ENCODE measurements around the gene RPIA. TPM values are rescaled to one million over a fixed set of nuclear protein-coding genes. Genes with fewer than 3 reads are reported as not detected.

RPIA gene
- total RNA-seq, 1 donor from 2014 or later, result 30.8 TPM

DNA sequence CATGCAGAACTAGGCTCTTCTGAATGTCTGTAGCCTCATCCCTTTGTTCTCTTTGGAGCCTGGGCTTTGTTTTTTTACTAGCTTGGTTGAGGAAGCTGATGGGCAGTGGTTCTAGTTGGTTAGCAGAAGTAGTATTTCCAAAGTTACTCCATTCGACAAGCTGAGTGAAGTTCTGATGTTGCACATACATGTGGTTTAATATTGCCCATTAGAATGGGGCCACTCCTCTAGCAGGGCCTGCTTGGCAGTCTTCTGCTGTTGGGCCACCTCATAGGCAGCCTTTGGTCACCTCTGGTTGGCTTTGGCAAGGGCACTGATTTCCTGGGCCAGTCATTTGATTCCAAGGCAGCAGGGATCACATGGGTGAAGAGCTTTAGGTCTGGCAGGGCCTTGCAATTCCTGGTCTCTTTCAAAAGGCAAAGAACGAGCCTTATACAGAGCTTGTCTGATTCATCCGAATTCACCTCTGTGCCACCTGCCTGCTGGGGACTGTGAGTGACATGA lies 2.5 kb downstream of the RPIA start:
- Mint-ChIP-seq H3K9me3 (peaks cover 19% of the 10 kb centered on the region), H3K4me1 (peaks cover 38% of the 10 kb centered on the region), H3K27me3 (ENCODE audit: low read depth) (no peaks in the 10 kb centered on the region), H3K27ac (ENCODE audit: unreplicated experiment) (no peak overlapping the region), H3K36me3 (ENCODE audit: low read depth) (peaks cover 17% of the 10 kb centered on the region), H3K4me3 (peak overlapping the region; percentile 61)
- DNase-seq (ENCODE audit: low read depth, low spot score), result no peak
- TF ChIP-seq, protein P1, sequence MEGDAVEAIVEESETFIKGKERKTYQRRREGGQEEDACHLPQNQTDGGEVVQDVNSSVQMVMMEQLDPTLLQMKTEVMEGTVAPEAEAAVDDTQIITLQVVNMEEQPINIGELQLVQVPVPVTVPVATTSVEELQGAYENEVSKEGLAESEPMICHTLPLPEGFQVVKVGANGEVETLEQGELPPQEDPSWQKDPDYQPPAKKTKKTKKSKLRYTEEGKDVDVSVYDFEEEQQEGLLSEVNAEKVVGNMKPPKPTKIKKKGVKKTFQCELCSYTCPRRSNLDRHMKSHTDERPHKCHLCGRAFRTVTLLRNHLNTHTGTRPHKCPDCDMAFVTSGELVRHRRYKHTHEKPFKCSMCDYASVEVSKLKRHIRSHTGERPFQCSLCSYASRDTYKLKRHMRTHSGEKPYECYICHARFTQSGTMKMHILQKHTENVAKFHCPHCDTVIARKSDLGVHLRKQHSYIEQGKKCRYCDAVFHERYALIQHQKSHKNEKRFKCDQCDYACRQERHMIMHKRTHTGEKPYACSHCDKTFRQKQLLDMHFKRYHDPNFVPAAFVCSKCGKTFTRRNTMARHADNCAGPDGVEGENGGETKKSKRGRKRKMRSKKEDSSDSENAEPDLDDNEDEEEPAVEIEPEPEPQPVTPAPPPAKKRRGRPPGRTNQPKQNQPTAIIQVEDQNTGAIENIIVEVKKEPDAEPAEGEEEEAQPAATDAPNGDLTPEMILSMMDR (conservative IDR thresholded peaks at IDR 0.05), result no peak

DNA sequence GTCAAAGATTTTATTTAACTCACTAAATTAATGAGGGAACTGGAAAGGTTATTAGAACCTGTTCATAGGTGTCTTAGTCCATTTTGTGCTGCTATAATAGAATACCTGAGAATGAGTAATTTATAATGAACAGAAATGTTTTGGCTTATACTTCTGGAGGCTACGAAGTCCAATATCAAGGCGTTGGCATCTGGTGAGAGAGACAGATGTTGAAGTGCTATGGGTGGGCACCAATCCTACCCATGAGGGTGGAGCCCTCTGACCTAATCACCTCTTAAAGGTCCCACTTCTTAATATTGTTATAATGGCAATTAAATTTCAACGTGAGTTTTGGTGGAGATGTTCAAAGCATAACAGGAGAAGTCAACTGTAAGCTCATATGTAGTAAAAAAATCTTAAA lies 5.1 kb downstream of the RPIA start:
- Mint-ChIP-seq H3K36me3 (ENCODE audit: low read depth) (peaks cover 10% of the 10 kb centered on the region), H3K27me3 (ENCODE audit: low read depth) (no peaks in the 10 kb centered on the region), H3K9me3 (no peaks in the 10 kb centered on the region), H3K4me3 (no peak overlapping the region), H3K4me1 (peaks cover 17% of the 10 kb centered on the region), H3K27ac (ENCODE audit: unreplicated experiment) (no peak overlapping the region)
- TF ChIP-seq, protein P1 (conservative IDR thresholded peaks at IDR 0.05), result no peak
- no peak for DNase-seq (ENCODE audit: low read depth, low spot score)

DNA sequence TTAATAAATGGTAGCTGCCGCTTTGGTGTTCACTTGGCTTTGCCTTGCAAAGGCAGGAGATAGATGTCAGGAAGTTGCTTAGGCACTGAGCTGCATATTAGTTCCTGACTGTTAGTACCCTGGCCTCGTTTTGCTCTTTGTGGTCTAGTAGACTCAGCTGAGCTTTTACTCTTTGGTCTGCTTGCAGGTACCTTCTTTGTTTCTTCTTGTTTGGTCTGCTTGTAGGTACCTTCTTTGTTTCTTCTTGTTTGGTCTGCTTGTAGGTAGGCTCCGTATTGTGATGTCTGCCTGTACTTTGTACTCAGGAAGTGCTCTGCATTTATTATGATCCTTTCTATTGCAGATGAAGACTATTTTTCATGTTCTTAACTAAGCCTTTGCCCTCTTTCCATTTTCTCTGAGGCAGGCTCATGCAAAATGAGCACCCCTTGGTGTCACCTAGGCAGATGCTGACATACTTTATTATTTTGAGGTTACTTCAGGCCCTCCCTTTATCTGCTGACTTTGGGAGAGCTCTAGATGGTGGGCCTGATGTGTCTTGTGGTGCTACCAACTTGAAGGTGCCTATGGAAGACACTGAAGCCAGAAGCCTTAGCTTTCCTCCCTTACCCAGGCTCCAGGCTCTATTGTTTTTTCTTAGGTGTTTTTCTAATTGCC lies 6.0 kb downstream of the RPIA start:
- peaks cover 18% of the 10 kb centered on the region for H3K36me3 Mint-ChIP-seq (ENCODE audit: low read depth)
- H3K4me1 Mint-ChIP-seq, result peaks cover 10% of the 10 kb centered on the region
- no peak overlapping the region for H3K27ac Mint-ChIP-seq (ENCODE audit: unreplicated experiment)
- H3K9me3 Mint-ChIP-seq, result no peaks in the 10 kb centered on the region
- no peaks in the 10 kb centered on the region for H3K27me3 Mint-ChIP-seq (ENCODE audit: low read depth)
- no peak for DNase-seq (ENCODE audit: low read depth, low spot score)
- H3K4me3 Mint-ChIP-seq, result no peak overlapping the region
- TF ChIP-seq, protein P1 (conservative IDR thresholded peaks at IDR 0.05), result no peak

DNA sequence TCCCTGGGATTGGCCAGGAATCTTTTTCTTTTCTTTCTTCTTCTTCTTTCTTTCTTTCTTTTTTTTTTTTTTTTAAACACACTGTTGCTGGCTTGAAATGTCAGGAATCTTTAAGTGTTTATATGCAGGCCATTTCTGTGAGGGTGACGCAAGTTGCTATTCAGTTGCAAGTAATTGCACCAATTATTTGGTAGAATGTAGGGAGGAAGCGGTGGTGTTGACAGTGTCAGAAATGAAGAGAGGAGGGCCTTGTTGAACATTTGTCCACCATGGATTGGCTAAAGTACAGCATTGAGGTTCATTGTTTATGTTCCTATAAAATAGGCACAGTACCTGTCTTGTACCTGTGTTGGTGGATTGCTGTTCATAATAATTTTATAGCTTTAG lies 6.5 kb downstream of the RPIA start:
- Mint-ChIP-seq H3K27me3 (ENCODE audit: low read depth) (no peaks in the 10 kb centered on the region), H3K36me3 (ENCODE audit: low read depth) (peaks cover 23% of the 10 kb centered on the region), H3K27ac (ENCODE audit: unreplicated experiment) (no peak overlapping the region), H3K4me1 (peaks cover 5% of the 10 kb centered on the region), H3K4me3 (peak overlapping the region; percentile 4), H3K9me3 (no peaks in the 10 kb centered on the region)
- no peak for DNase-seq (ENCODE audit: low read depth, low spot score)
- TF ChIP-seq, protein P1 (conservative IDR thresholded peaks at IDR 0.05), result no peak

DNA sequence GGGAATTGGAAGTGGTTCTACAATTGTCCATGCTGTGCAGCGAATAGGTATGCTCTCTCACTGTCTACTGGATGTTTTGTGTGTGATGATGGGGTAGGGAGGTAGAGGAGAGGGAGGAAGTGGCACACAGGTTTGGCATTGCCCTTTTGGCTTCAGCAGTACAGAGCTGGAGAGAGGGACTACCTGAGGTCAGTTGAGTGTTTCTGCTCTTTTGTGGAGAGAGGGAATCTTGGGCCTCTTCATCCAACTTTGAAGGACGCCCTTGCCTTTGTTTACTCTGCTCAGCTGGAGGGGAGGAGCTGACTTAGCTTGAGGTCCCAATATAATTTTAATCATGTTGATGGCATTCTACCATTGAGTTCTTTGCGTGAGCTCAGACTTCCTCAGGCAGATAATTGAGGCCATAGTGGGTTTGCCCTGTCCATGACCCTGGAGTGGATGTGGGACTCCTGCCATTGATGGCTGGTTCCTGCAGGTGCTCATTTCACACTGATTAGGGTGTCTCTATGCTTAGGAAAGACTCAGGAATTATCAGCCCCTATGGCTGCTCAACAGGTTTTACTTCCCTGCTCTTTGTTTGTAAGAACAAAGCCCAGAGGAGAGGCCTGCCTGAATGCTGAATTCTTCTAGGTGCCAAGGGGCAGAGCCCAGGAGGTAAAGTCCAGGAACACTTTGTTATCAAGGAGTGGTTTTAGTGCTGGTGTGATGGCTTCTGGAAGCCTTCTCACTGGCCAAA lies 7.2 kb downstream of the RPIA start:
- Mint-ChIP-seq H3K4me3 (no peak overlapping the region), H3K27ac (ENCODE audit: unreplicated experiment) (no peak overlapping the region), H3K36me3 (ENCODE audit: low read depth) (peaks cover 25% of the 10 kb centered on the region)

More for the DNA sequence above, 7.2 kb downstream of the RPIA start:
- Mint-ChIP-seq H3K4me1 (no peaks in the 10 kb centered on the region), H3K27me3 (ENCODE audit: low read depth) (no peaks in the 10 kb centered on the region), H3K9me3 (no peaks in the 10 kb centered on the region)
- DNase-seq (ENCODE audit: low read depth, low spot score), result no peak
- TF ChIP-seq, protein P1 (conservative IDR thresholded peaks at IDR 0.05), result no peak
